GM15510 (cell line): ENCODE data around the gene KIF4A.

Experiments
- POLR2A ChIP-seq: IDR thresholded peaks from 3 replicates; pipeline ENCODE4 v1.6.1; 2011; ENCODE audit warnings: borderline replicate concordance; ENCODE audit not compliant: insufficient read length; ENCODE audit errors: extremely low read depth

Gene KIF4A

GRCh38 chrX:70289793-70290770 lies at the start of gene KIF4A, which contains the start of gene PDZD11:
Gene KIF4A (plus strand): TSS chrX:70290104. CDS start chrX:70290459, 355 bp downstream.
Gene PDZD11 (minus strand): TSS chrX:70289927. CDS start chrX:70289341, 586 bp downstream.
- TF ChIP-seq POLR2A = peak; percentile 73

GRCh38 chrX:70240751-70241150 lies 49.2 kb upstream of the KIF4A start:
- TF ChIP-seq POLR2A = no peak

GRCh38 chrX:70241501-70241900 lies 48.4 kb upstream of the KIF4A start:
- TF ChIP-seq POLR2A = no peak

GRCh38 chrX:70244881-70245280 lies 45.0 kb upstream of the KIF4A start:
- no peak for TF ChIP-seq POLR2A

- TF ChIP-seq POLR2A = no peak
Observed at GRCh38 chrX:70247252-70247651, 42.7 kb upstream of the KIF4A start.

- TF ChIP-seq POLR2A = no peak
Observed at GRCh38 chrX:70252491-70252890, 37.4 kb upstream of the KIF4A start.

GRCh38 chrX:70253377-70254062 lies 36.4 kb upstream of the KIF4A start:
- TF ChIP-seq POLR2A = no peak

- TF ChIP-seq POLR2A = no peak
Observed at GRCh38 chrX:70254063-70254400, 35.9 kb upstream of the KIF4A start.

GRCh38 chrX:70254909-70255308 lies 35.0 kb upstream of the KIF4A start:
- TF ChIP-seq POLR2A = no peak

GRCh38 chrX:70255452-70255851 lies 34.5 kb upstream of the KIF4A start:
- TF ChIP-seq POLR2A = no peak

- no peak for TF ChIP-seq POLR2A
Observed at GRCh38 chrX:70257423-70258288, 32.2 kb upstream of the KIF4A start.

GRCh38 chrX:70260104-70260503 lies 29.8 kb upstream of the KIF4A start, which contains the start of gene P2RY4:
Gene P2RY4 (minus strand): TSS chrX:70260204. CDS start chrX:70259624, 580 bp downstream.
- no peak for TF ChIP-seq POLR2A

- TF ChIP-seq POLR2A = no peak
Observed at GRCh38 chrX:70262952-70263567, 26.8 kb upstream of the KIF4A start.

- TF ChIP-seq POLR2A = no peak
Observed at GRCh38 chrX:70264784-70265183, 25.1 kb upstream of the KIF4A start.

GRCh38 chrX:70268034-70268433 lies 21.9 kb upstream of the KIF4A start, which contains the start of gene ARR3:
Gene ARR3 (plus strand): TSS chrX:70268334. CDS start chrX:70269386, 1,052 bp downstream.
- TF ChIP-seq POLR2A = no peak

- no peak for TF ChIP-seq POLR2A
Observed at GRCh38 chrX:70279081-70279480, 10.8 kb upstream of the KIF4A start.
